Activated CD4-positive, alpha-beta T cell treated with anti-CD3 and anti-CD28 coated beads for 36 hours (primary cell): Measurements from ENCODE around the gene TEKT3. TPM values are rescaled to one million over a fixed set of nuclear protein-coding genes. Genes with fewer than 3 reads are reported as not detected.

Source experiments
- ATAC-seq: fragments of 200-7000 bp; cut with Tn5 transposase; one replicate; pipeline ENCODE4 v1.10.0; 2021; ENCODE audit warnings: mild to moderate bottlenecking, moderate library complexity
- CTCF ChIA-PET: fragments of 350-600 bp; sonication (Branson Sonifier 250); formaldehyde crosslinking; loops from one replicate; lab custom pipeline; 2021; ENCODE audit warnings: antibody characterized with exemption; lab: Charles Lee
- POLR2A ChIA-PET: fragments of 350-600 bp; sonication (Branson Sonifier 250); formaldehyde crosslinking; loops from one replicate; lab custom pipeline; 2021; ENCODE audit warnings: antibody characterized with exemption, inconsistent platforms; lab: Charles Lee
- DNase-seq: peaks from one replicate; pipeline ENCODE4 v3.0.0-alpha.2; 2020
- H3K27ac Mint-ChIP-seq: one replicate; pipeline ENCODE4 v1.8.0; 2021; ENCODE audit warnings: mixed read lengths
- H3K27me3 Mint-ChIP-seq: one replicate; pipeline ENCODE4 v1.8.0; 2021; ENCODE audit warnings: mixed read lengths
- H3K36me3 Mint-ChIP-seq: one replicate; pipeline ENCODE4 v1.8.0; 2021; ENCODE audit warnings: low read depth, mixed read lengths
- H3K4me1 Mint-ChIP-seq: one replicate; pipeline ENCODE4 v1.8.0; 2021; ENCODE audit warnings: mixed read lengths
- H3K4me3 Mint-ChIP-seq: one replicate; pipeline ENCODE4 v1.8.0; 2021; ENCODE audit warnings: mild to moderate bottlenecking, moderate library complexity, mixed read lengths
- H3K9me3 Mint-ChIP-seq: one replicate; pipeline ENCODE4 v1.8.0; 2021; ENCODE audit warnings: low read depth, mixed read lengths
- intact Hi-C, 2 experiments: fragments of 100-400 bp; cut with DNase I in 1 of 2; cut with micrococcal nuclease in 1 of 2; formaldehyde crosslinking; loops; one replicate each; pipeline versions ENCODE4 v1.14.2 to v1.15.1; 2022 to 2024; cut with DNase I, micrococcal nuclease
- total RNA-seq, 2 experiments: library from RNA; stranded (reverse); gene quantifications; one replicate each; pipeline ENCODE4 v1.2.3, GENCODE V29; 2021

TEKT3 gene
- total RNA-seq, 2 experiments from 2014 or later, result not detected

DNA sequence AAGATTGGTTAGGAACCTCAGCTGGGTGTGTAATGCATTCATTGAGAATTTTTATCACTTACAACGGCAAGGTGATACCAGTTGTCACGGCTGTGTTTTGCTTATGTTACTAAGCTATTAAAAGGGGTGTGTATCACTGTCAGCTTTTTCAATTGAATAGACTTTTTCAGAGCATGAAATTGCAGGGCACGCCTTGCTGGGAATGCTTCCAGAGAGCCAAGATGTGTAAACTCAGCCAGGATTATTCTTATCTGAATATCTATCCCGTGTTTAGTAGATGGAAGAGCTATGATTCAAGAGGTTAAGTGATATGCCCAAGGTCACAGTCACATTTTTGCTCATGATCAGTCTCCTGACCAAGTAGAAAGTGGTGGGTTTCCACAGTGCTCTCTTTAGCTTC lies 6.6 kb upstream of the TEKT3 start:
- POLR2A ChIA-PET, result no interaction called here
- CTCF ChIA-PET, result interaction anchor here (0.7 kb wide), 1 partner anchor 573 kb away, joined by 3 read pairs; no protein-coding TSS in a partner anchor
- intact Hi-C loops, result no loop called here
- H3K9me3 Mint-ChIP-seq, result no peaks in the 10 kb centered on the region
- H3K4me1 Mint-ChIP-seq, result no peaks in the 10 kb centered on the region
- no peak overlapping the region for H3K4me3 Mint-ChIP-seq
- no peak overlapping the region for H3K27ac Mint-ChIP-seq
- ATAC-seq (no peak), DNase-seq (no peak)
- no peaks in the 10 kb centered on the region for H3K36me3 Mint-ChIP-seq
- H3K27me3 Mint-ChIP-seq, result peaks cover 58% of the 10 kb centered on the region

GRCh38 chr17:15346066-15346595 lies 4.7 kb upstream of the TEKT3 start:
- Mint-ChIP-seq H3K4me3 (no peak overlapping the region), H3K27ac (no peak overlapping the region), H3K4me1 (peaks cover 1% of the 10 kb centered on the region), H3K9me3 (no peaks in the 10 kb centered on the region), H3K27me3 (peaks cover 56% of the 10 kb centered on the region), H3K36me3 (no peaks in the 10 kb centered on the region)
- intact Hi-C loops, result no loop called here
- ChIA-PET POLR2A (no interaction called here), CTCF (no interaction called here)
- DNase-seq (no peak), ATAC-seq (no peak)

DNA sequence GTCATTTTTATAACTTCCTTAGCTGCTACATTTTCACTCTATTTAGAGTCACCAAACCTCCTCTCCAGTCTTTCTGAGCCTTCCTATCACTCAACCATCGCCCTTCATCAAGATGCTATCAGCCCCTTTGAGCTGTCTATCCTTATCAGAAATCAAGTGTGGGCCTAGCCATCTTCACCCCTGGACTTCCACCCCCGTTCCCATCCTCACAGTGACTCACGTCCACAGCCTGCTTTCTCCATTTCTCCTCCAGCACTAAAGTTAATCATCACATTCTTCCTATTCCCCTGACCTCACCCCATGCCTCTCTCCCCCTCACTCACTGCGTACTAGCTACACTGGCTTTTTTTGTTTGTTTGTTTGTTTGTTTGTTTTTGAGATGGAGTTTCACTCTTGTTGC lies 2.4 kb upstream of the TEKT3 start:
- no peak for ATAC-seq
- intact Hi-C loops, result no loop called here
- no peak overlapping the region for H3K4me3 Mint-ChIP-seq
- H3K4me1 Mint-ChIP-seq, result peaks cover 5% of the 10 kb centered on the region
- no peak for DNase-seq
- H3K36me3 Mint-ChIP-seq, result no peaks in the 10 kb centered on the region
- no peak overlapping the region for H3K27ac Mint-ChIP-seq
- CTCF ChIA-PET, result no interaction called here
- H3K9me3 Mint-ChIP-seq, result no peaks in the 10 kb centered on the region
- peaks cover 56% of the 10 kb centered on the region for H3K27me3 Mint-ChIP-seq
- POLR2A ChIA-PET, result no interaction called here

GRCh38 chr17:15342460-15342859 lies 1.1 kb upstream of the TEKT3 start:
- CTCF ChIA-PET, result interaction anchor here (0.5 kb wide), 1 partner anchor 76 kb away, joined by 3 read pairs; no protein-coding TSS in a partner anchor
- Mint-ChIP-seq H3K27ac (no peak overlapping the region), H3K4me3 (no peak overlapping the region), H3K36me3 (no peaks in the 10 kb centered on the region), H3K4me1 (peaks cover 5% of the 10 kb centered on the region), H3K27me3 (peaks cover 50% of the 10 kb centered on the region), H3K9me3 (no peaks in the 10 kb centered on the region)
- intact Hi-C loops, result no loop called here
- POLR2A ChIA-PET, result no interaction called here
- DNase-seq (no peak), ATAC-seq (no peak)

- Mint-ChIP-seq H3K36me3 (no peaks in the 10 kb centered on the region), H3K27ac (no peak overlapping the region), H3K27me3 (peaks cover 52% of the 10 kb centered on the region), H3K9me3 (no peaks in the 10 kb centered on the region), H3K4me3 (no peak overlapping the region), H3K4me1 (peaks cover 5% of the 10 kb centered on the region)
- intact Hi-C loops, result no loop called here
- ChIA-PET POLR2A (no interaction called here), CTCF (interaction anchor here (0.5 kb wide), 1 partner anchor 77 kb away, joined by 3 read pairs; no protein-coding TSS in a partner anchor)
- ATAC-seq (no peak), DNase-seq (no peak)
Measured at GRCh38 chr17:15341966-15342365, 569 bp upstream of the TEKT3 start.

GRCh38 chr17:15340966-15341365 lies 431 bp downstream of the TEKT3 start:
- DNase-seq, result no peak
- Mint-ChIP-seq H3K9me3 (no peaks in the 10 kb centered on the region), H3K4me1 (peaks cover 5% of the 10 kb centered on the region), H3K4me3 (peak overlapping the region; percentile 15), H3K36me3 (no peaks in the 10 kb centered on the region), H3K27ac (no peak overlapping the region), H3K27me3 (peaks cover 49% of the 10 kb centered on the region)
- CTCF ChIA-PET, result no interaction called here
- no peak for ATAC-seq
- intact Hi-C loops, result no loop called here
- POLR2A ChIA-PET, result no interaction called here

- no peak overlapping the region for H3K27ac Mint-ChIP-seq
- no peaks in the 10 kb centered on the region for H3K36me3 Mint-ChIP-seq
- no peak overlapping the region for H3K4me3 Mint-ChIP-seq
- DNase-seq, result no peak
- intact Hi-C loops, result no loop called here
- H3K4me1 Mint-ChIP-seq, result no peaks in the 10 kb centered on the region
- H3K9me3 Mint-ChIP-seq, result no peaks in the 10 kb centered on the region
- POLR2A ChIA-PET, result no interaction called here
- peaks cover 24% of the 10 kb centered on the region for H3K27me3 Mint-ChIP-seq
- ATAC-seq, result no peak
- CTCF ChIA-PET, result interaction anchor here (0.8 kb wide), 1 partner anchor 20 kb away, joined by 3 read pairs; no protein-coding TSS in a partner anchor
Measured at GRCh38 chr17:15335446-15335845, 6.0 kb downstream of the TEKT3 start.

DNA sequence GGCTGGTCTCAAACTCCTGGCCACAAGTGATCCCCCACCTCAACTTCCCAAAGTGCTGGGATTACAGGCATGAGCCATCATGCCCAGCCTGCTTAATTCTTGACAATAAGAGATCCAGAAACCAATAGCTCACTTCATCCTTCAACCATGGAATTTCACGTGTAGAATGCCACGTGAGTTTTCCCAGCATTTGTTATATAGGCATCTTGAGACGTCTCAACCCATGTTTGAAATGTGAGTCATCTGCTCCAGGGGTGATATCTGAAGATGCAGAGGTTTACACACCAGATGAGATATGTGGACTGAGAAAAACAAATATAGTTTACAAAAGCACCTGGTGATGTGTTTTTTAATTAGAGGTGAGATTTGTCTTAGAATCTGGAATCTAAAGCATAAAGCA lies 7.1 kb downstream of the TEKT3 start:
- peaks cover 20% of the 10 kb centered on the region for H3K27me3 Mint-ChIP-seq
- no peak overlapping the region for H3K27ac Mint-ChIP-seq
- intact Hi-C loops, result no loop called here

DNA sequence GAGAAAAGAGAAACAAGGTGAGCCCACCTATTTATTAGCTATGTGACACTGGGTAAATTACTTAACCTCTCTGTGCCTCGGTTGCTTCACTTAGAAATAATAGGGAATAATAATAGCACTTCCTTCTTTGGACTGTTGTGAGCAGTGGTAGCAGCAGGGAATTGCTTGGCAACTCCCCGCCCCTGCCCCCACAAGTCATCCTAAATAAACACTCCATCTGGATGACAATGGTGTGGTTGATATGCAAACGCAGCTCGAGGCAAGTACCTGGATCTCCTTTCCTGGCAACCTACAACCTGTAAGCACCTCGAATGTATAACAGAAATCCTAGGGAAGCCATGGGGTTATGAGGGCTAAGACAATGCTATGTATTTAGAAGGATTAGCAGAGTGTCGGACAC lies 9.1 kb downstream of the TEKT3 start:
- no peak overlapping the region for H3K4me3 Mint-ChIP-seq
- no peaks in the 10 kb centered on the region for H3K4me1 Mint-ChIP-seq
- ATAC-seq (no peak), DNase-seq (no peak)
- POLR2A ChIA-PET, result no interaction called here
- H3K36me3 Mint-ChIP-seq, result no peaks in the 10 kb centered on the region
- no peak overlapping the region for H3K27ac Mint-ChIP-seq
- peaks cover 17% of the 10 kb centered on the region for H3K27me3 Mint-ChIP-seq
- intact Hi-C loops, result no loop called here
- CTCF ChIA-PET, result interaction anchor here (0.7 kb wide), 1 partner anchor 1558 kb away, joined by 3 read pairs; no protein-coding TSS in a partner anchor
- H3K9me3 Mint-ChIP-seq, result no peaks in the 10 kb centered on the region

More for the DNA sequence above, 7.1 kb downstream of the TEKT3 start:
- POLR2A ChIA-PET, result no interaction called here
- ATAC-seq (no peak), DNase-seq (no peak)
- Mint-ChIP-seq H3K4me1 (no peaks in the 10 kb centered on the region), H3K4me3 (no peak overlapping the region), H3K9me3 (no peaks in the 10 kb centered on the region), H3K36me3 (no peaks in the 10 kb centered on the region)
- CTCF ChIA-PET, result no interaction called here

GRCh38 chr17:15323131-15323530 lies 18.3 kb downstream of the TEKT3 start:
- H3K27me3 Mint-ChIP-seq, result peaks cover 14% of the 10 kb centered on the region
- POLR2A ChIA-PET, result no interaction called here
- no peak overlapping the region for H3K4me3 Mint-ChIP-seq
- H3K9me3 Mint-ChIP-seq, result no peaks in the 10 kb centered on the region
- DNase-seq (no peak), ATAC-seq (no peak)
- CTCF ChIA-PET, result no interaction called here
- no peak overlapping the region for H3K27ac Mint-ChIP-seq
- H3K4me1 Mint-ChIP-seq, result no peaks in the 10 kb centered on the region
- intact Hi-C loops, result no loop called here
- H3K36me3 Mint-ChIP-seq, result no peaks in the 10 kb centered on the region

DNA sequence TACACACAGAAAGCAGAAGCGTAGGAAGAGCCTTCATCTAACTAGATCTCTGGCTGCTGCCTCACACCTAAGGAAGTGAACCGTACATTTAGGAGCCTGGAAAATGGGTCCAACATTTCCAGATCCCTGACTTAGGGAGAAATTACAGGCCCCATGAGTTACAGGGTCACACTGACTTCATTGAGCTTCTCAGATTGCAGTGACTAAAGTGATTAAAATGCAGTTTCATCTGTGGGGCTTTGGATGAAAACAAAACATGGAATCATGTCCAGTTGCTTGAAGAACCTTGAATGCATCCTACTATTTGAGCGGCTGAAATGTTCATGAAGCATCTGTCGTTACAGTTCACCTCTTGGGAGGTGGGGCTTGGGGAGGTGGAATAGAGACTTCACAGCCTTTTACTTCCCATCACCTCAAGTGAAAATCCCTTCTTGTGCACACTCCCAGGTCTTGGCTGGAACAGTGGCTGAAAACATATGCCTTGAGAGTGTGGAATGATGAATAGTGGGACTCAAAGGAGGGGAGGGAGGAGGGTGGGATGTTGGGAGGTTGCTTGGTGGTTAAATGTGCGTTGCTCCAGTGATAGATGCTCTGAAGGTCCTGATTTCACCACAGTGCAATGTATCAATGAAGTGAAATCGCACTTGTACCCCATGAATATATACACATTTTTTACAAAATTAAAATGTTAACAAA lies 19.7 kb downstream of the TEKT3 start:
- intact Hi-C loops, result no loop called here
- Mint-ChIP-seq H3K27ac (no peak overlapping the region), H3K9me3 (no peaks in the 10 kb centered on the region), H3K27me3 (peaks cover 18% of the 10 kb centered on the region), H3K4me3 (no peak overlapping the region), H3K4me1 (no peaks in the 10 kb centered on the region), H3K36me3 (no peaks in the 10 kb centered on the region)
- CTCF ChIA-PET, result no interaction called here
- ATAC-seq (no peak), DNase-seq (no peak)
- POLR2A ChIA-PET, result no interaction called here

DNA sequence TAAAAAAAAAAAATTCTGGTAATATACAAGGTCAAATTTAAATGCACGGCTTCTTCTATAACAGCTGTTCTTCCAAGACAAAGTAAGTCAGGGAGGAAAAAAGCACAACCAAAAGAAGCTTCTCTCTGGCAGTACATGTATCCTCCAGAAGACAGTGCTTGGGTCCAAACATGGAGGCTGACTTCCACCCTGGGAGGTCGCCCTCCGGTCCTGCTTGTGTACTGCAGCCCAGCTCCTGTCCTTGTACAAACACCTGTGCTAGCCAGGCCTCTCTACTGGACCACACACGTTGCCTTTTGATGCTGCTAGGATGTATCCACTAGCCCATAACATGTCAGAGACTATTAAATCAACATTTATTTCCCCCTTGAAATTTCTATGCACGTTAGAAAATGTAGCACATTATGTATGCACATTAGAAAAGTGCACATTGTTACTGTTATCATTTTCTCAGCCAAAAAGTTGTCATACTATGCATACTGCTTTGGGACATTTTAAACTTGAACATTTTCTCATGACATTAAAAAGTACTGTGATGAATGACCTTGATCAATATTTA lies 21.9 kb downstream of the TEKT3 start:
- CTCF ChIA-PET, result no interaction called here
- intact Hi-C loops, result no loop called here
- Mint-ChIP-seq H3K27me3 (peaks cover 10% of the 10 kb centered on the region), H3K27ac (no peak overlapping the region), H3K4me1 (no peaks in the 10 kb centered on the region), H3K4me3 (no peak overlapping the region), H3K36me3 (no peaks in the 10 kb centered on the region), H3K9me3 (no peaks in the 10 kb centered on the region)
- no peak for DNase-seq
- no peak for ATAC-seq
- POLR2A ChIA-PET, result no interaction called here
